AG04449 (cell line): ENCODE results near the gene PARD3B.

Experiments
- CTCF ChIA-PET: fragments of 350-600 bp; formaldehyde crosslinking; extraction: SDS; loops from one replicate; lab custom pipeline; 2021; ENCODE audit warnings: antibody characterized with exemption; lab: Yijun Ruan, JAX
- POLR2A ChIA-PET: fragments of 400-600, 350-600 bp; formaldehyde crosslinking; extraction: SDS; loops from one replicate; lab custom pipeline; 2020; ENCODE audit warnings: antibody characterized with exemption, inconsistent platforms; lab: Yijun Ruan, JAX
- DNase-seq: peaks from one replicate; pipeline ENCODE4 v3.0.0-alpha.2; 2010; ENCODE audit warnings: low read depth, low spot score
- H3K4me3 ChIP-seq: 2 replicates; pipeline ENCODE4 v1.5.1; 2011; ENCODE audit warnings: low read depth, mild to moderate bottlenecking, control low read depth, low read length
- TF ChIP-seq, protein P1 (sequence below): IDR thresholded peaks from one replicate; pipeline ENCODE4 v1.5.1; 2011; ENCODE audit warnings: mild to moderate bottlenecking, moderate library complexity, low read length, control low read depth, inconsistent platforms; ENCODE audit not compliant: insufficient read depth; ENCODE audit errors: missing control alignments

Gene PARD3B

GRCh38 chr2:204863336-204863735 lies 318.1 kb downstream of the PARD3B start:
- no peak overlapping the region for H3K4me3 ChIP-seq
- TF ChIP-seq, protein P1, sequence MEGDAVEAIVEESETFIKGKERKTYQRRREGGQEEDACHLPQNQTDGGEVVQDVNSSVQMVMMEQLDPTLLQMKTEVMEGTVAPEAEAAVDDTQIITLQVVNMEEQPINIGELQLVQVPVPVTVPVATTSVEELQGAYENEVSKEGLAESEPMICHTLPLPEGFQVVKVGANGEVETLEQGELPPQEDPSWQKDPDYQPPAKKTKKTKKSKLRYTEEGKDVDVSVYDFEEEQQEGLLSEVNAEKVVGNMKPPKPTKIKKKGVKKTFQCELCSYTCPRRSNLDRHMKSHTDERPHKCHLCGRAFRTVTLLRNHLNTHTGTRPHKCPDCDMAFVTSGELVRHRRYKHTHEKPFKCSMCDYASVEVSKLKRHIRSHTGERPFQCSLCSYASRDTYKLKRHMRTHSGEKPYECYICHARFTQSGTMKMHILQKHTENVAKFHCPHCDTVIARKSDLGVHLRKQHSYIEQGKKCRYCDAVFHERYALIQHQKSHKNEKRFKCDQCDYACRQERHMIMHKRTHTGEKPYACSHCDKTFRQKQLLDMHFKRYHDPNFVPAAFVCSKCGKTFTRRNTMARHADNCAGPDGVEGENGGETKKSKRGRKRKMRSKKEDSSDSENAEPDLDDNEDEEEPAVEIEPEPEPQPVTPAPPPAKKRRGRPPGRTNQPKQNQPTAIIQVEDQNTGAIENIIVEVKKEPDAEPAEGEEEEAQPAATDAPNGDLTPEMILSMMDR = no peak
- POLR2A ChIA-PET = no interaction called here
- CTCF ChIA-PET = no interaction called here
- DNase-seq = no peak

- DNase-seq = no peak
- no peak overlapping the region for H3K4me3 ChIP-seq
- ChIA-PET POLR2A (no interaction called here), CTCF (interaction anchor here (1.0 to 5.0 kb wide), 2 partner anchors 807 to 809 kb away, joined by 3 to 22 read pairs; no protein-coding TSS in a partner anchor)
- TF ChIP-seq, protein P1 = no peak
Observed at GRCh38 chr2:204869132-204869823, 324.0 kb downstream of the PARD3B start.

GRCh38 chr2:204870053-204870452 lies 324.8 kb downstream of the PARD3B start:
- CTCF ChIA-PET = interaction anchor here (0.8 to 5.0 kb wide), 2 partner anchors 808 to 811 kb away, joined by 4 to 22 read pairs; no protein-coding TSS in a partner anchor
- DNase-seq = no peak
- POLR2A ChIA-PET = no interaction called here
- no peak overlapping the region for H3K4me3 ChIP-seq
- TF ChIP-seq, protein P1 = no peak

DNA sequence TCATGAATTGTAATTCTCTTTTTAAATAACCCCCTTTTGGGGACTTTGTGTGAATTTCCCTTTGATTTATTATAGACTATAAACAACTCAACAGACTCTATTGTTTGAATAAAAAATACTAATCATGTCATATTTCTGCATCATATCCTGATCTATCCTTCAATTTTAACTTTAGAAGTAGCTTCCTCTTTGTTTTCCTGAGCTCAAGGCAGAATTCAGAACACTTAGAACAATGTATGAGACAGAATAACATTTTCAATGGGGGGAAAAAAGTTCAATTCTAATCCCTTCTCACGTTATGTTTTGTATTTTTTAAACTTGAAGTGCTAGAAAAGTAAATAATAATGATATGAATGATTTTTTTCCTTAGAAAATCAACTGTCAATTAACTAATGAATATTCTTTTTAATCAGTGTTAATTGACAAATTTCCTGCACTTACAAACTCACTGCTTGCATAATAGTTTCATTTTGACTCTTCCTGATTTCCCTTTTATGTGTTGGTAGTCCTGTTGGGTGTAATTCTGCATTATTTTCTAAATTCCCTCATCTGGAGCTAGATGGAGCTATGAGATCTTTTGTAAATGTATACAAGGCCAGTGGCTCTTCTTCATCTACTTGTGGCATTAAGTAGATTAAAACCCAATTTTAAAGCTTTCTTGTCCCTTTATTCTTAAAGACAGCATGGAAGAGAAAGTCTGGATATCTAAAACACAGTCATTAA lies 326.1 kb downstream of the PARD3B start:
- ChIA-PET CTCF (interaction anchor here (0.7 to 5.0 kb wide), 14 partner anchors 11 to 1077 kb away, joined by 3 to 22 read pairs (median 3); partner anchors contain the start of gene NRP2), POLR2A (interaction anchor here (1.3 kb wide), 1 partner anchor 811 kb away, joined by 6 read pairs; the partner anchor contains the start of gene NRP2)
- TF ChIP-seq, protein P1 = peak; percentile 30
- DNase-seq = no peak
- no peak overlapping the region for H3K4me3 ChIP-seq

DNA sequence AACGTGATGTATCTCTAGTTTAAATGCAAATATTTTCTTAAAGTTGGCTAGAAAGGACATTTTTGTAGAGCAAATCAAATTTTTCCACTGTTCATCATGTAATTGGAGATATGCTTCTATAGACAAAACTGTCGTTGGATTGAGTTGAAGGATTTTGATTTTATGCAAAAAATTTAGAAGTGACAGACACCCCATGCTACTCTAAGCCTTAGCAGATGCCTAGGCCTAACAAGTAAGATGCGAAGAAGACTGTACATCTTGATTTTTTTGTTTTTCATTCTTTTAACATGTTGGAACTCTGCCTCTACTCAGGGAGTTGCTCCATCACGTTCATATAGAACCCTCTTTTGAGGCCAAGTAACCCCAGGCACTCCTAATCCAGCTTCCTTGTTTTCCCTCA lies 331.0 kb downstream of the PARD3B start:
- TF ChIP-seq, protein P1 = no peak
- no peak overlapping the region for H3K4me3 ChIP-seq
- POLR2A ChIA-PET = no interaction called here
- CTCF ChIA-PET = interaction anchor here (1.2 kb wide), 1 partner anchor 803 kb away, joined by 3 read pairs; no protein-coding TSS in a partner anchor
- no peak for DNase-seq

DNA sequence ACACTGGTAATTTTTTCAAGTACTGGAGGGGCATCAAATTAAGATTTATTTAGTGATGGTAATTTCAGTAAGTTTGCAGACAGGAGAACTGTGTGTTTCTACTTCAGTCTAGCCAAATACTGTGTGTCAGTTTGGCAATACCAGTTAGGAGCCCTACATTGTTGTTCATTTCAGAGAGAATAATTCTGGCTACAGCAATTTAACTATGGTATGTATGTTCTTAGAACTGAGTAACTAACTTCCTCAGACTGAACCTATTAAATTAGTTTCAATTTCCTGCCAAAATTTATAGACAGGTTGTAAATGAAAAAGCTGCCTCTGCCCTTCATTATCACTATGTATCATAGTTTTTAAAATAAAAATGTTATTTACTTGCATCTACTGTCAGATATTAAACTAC lies 332.4 kb downstream of the PARD3B start:
- no peak overlapping the region for H3K4me3 ChIP-seq
- TF ChIP-seq, protein P1 = no peak
- ChIA-PET POLR2A (no interaction called here), CTCF (interaction anchor here (0.8 kb wide), 1 partner anchor 802 kb away, joined by 3 read pairs; no protein-coding TSS in a partner anchor)
- no peak for DNase-seq
